ENCODE results near the gene LTN1.

DNA sequence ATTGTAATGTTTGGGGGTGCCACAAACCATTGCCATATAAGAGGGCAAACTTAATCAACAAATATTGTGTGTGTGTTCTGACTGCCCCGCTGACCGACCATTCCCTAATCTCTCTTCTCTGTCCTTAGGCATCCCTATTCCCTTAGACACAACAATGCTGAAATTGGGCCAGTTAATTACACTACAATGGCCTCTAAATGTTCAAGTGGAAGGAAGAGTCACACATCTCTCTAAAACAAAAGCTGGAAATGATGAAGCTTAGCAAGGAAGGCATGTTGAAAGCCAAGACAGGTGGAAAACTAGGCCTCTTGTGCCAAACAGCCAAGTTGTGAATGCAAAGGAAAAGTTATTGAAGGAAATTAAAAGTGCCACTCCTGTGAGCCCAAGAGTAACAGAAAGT, 30.2 kb downstream of the LTN1 start:
- TF ChIP-seq, protein P1, sequence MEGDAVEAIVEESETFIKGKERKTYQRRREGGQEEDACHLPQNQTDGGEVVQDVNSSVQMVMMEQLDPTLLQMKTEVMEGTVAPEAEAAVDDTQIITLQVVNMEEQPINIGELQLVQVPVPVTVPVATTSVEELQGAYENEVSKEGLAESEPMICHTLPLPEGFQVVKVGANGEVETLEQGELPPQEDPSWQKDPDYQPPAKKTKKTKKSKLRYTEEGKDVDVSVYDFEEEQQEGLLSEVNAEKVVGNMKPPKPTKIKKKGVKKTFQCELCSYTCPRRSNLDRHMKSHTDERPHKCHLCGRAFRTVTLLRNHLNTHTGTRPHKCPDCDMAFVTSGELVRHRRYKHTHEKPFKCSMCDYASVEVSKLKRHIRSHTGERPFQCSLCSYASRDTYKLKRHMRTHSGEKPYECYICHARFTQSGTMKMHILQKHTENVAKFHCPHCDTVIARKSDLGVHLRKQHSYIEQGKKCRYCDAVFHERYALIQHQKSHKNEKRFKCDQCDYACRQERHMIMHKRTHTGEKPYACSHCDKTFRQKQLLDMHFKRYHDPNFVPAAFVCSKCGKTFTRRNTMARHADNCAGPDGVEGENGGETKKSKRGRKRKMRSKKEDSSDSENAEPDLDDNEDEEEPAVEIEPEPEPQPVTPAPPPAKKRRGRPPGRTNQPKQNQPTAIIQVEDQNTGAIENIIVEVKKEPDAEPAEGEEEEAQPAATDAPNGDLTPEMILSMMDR (IDR thresholded peaks at IDR 0.05) = no peak
- TF ChIP-seq POLR2A (IDR thresholded peaks at IDR 0.05) = no peak

All from lower leg skin (tissue), 3 donors.